Body of pancreas (tissue), 4 donors: ENCODE results near the gene THAP8.

ENCODE experiments used
- POLR2A ChIP-seq, 3 donors: fragments of 450-650 bp; IDR thresholded peaks; one replicate each; pipeline ENCODE4 v1.6.1; 2016; ENCODE audit warnings: antibody characterized with exemption in 3 of 3, mild to moderate bottlenecking in 2 of 3
- TF ChIP-seq, protein P1 (sequence below), 7 experiments: fragments of 450-650 bp in 4 of 7; fragments of 200-600 bp in 3 of 7; sonication (generic) in 3 of 7; IDR thresholded peaks; one replicate each; pipeline ENCODE4 v1.5.1; 2016 to 2019; ENCODE audit warnings: antibody characterized with exemption in 7 of 7

DNA sequence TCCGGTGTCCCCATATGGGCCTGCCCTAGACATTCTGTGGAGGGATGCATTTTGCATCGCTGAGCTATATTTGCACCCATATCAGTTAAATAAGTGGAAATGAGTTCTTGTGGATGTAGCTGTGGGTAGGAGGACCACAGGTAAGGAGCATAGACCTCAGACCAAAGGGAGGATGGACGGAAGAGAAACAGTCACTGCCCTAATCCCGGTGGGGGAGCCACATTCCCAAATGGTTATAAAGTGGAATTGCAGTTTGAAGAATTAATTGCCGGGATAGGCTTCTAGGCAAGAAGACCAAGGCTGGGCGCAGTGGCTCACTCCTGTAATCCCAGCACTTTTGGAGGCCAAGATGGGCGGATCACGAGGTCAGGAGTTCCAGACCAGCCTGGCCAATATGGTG lies 57.3 kb downstream of the THAP8 start:
- TF ChIP-seq, protein P1, sequence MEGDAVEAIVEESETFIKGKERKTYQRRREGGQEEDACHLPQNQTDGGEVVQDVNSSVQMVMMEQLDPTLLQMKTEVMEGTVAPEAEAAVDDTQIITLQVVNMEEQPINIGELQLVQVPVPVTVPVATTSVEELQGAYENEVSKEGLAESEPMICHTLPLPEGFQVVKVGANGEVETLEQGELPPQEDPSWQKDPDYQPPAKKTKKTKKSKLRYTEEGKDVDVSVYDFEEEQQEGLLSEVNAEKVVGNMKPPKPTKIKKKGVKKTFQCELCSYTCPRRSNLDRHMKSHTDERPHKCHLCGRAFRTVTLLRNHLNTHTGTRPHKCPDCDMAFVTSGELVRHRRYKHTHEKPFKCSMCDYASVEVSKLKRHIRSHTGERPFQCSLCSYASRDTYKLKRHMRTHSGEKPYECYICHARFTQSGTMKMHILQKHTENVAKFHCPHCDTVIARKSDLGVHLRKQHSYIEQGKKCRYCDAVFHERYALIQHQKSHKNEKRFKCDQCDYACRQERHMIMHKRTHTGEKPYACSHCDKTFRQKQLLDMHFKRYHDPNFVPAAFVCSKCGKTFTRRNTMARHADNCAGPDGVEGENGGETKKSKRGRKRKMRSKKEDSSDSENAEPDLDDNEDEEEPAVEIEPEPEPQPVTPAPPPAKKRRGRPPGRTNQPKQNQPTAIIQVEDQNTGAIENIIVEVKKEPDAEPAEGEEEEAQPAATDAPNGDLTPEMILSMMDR (IDR thresholded peaks at IDR 0.05): no peak
- TF ChIP-seq POLR2A (IDR thresholded peaks at IDR 0.05): no peak
